MG63 (cell line): Measurements from ENCODE around the gene UBXN2A. TPM values are rescaled to one million over a fixed set of nuclear protein-coding genes. Genes with fewer than 3 reads are reported as not detected.

Experiments
- DNase-seq: peaks from one replicate; pipeline ENCODE4 v3.0.0-alpha.2; 2020
- H3K27me3 ChIP-seq: fragments of 250-450 bp; sonication (Bioruptor Pico); 2 replicates; pipeline ENCODE4 v1.5.1; 2020; ENCODE audit warnings: mild to moderate bottlenecking, moderate library complexity
- H3K36me3 ChIP-seq: fragments of 250-450 bp; sonication (Bioruptor Pico); 2 replicates; pipeline ENCODE4 v1.5.1; 2020; ENCODE audit warnings: mild to moderate bottlenecking, moderate library complexity
- H3K4me3 ChIP-seq: fragments of 250-450 bp; sonication (Bioruptor Pico); 2 replicates; pipeline ENCODE4 v1.5.1; 2020; ENCODE audit warnings: mild to moderate bottlenecking, moderate library complexity
- H3K9me3 ChIP-seq: fragments of 250-450 bp; sonication (Bioruptor Pico); 2 replicates; pipeline ENCODE4 v1.5.1; 2020; ENCODE audit warnings: mild to moderate bottlenecking, moderate library complexity
- total RNA-seq: library from RNA; depleted of rRNA; stranded (reverse); fragments of >200 nt; shearing (Covaris generic); gene quantifications from 2 replicates; pipeline ENCODE4 v1.2.3, GENCODE V29; 2014; ENCODE audit warnings: low replicate concordance; rRNA removed

The UBXN2A gene
- total RNA-seq: 16.0 and 25.2 TPM in 2 replicates

- peak; percentile 77 for DNase-seq
- Histone ChIP-seq H3K27me3 (no peaks in the 10 kb centered on the region), H3K36me3 (peaks cover 9% of the 10 kb centered on the region; the same call in 1 of the 2 replicates)
Measured at GRCh38 chr2:23939987-23940717, at the start of gene UBXN2A. UBXN2A (plus strand) TSS chr2:23940463; CDS start chr2:23958315, 17,852 bp downstream.

DNA sequence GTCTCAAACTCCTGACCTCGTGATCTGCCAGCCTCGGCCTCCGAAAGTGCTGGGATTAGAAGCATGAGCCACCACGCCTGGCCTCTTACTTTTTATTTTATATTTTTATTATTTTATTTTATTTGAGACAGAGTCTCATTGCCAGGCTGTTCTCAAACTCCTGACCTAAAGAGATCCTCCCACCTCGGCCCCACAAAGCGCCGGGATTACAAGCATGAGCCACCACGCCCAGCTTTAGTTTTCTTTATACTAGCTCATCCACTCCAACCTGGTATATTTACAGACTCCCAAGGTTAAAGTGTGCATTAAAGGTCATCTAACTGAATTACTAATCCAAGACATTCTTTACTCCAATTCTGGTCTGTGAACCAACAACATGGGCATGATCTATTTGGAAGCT, 40.1 kb upstream of the UBXN2A start:
- H3K4me3 ChIP-seq: no peak overlapping the region
- H3K36me3 ChIP-seq: no peaks in the 10 kb centered on the region
- DNase-seq: no peak
- no peaks in the 10 kb centered on the region for H3K9me3 ChIP-seq
- H3K27me3 ChIP-seq: no peaks in the 10 kb centered on the region

More at GRCh38 chr2:23939987-23940717, at the start of gene UBXN2A:
- Histone ChIP-seq H3K9me3 (no peaks in the 10 kb centered on the region), H3K4me3 (peak within 1 kb of the TSS; percentile 79)

GRCh38 chr2:23900541-23901322, 39.5 kb upstream of the UBXN2A start:
- Histone ChIP-seq H3K9me3 (no peaks in the 10 kb centered on the region), H3K36me3 (no peaks in the 10 kb centered on the region), H3K27me3 (no peaks in the 10 kb centered on the region), H3K4me3 (no peak overlapping the region)
- peak; percentile 67 for DNase-seq

DNA sequence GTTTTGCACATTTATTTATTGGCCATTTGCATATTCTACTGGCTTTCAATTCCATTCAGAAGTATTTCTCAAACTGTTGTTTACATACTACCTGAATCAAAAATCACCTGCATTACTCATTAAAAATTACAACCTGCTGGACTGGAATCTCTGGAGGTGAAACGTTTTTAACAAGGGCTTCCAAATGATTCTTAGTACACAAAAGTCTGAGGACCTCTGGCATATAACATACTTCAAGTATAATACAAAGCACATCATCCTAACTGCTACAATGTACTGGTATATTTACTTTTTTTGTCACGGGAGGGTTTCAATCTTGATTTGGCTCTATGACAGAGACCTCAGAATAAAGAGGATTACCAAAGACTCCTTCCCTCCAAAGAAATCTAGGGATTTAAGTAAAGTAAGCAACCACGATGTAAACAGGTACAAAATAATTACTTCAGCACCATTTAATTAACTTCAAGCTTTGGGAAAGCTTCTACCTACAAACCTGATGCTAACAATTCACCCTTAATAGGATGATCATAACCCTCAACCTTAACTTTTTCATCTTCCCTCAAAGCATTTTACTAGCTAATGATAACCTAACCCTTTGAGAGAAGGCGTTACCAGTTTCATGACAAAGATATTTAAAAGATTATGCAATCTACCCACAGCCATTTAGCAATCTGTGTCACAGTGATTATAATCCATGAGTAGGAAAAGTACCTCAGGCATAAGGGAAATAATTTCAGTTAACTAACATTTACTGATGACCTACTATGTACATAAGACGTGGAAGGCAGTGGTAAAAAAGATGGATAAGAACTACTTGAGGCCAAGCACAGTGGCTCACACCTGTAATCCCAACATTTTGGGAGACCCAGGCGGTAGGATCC, 38.1 kb upstream of the UBXN2A start:
- DNase-seq: no peak

DNA sequence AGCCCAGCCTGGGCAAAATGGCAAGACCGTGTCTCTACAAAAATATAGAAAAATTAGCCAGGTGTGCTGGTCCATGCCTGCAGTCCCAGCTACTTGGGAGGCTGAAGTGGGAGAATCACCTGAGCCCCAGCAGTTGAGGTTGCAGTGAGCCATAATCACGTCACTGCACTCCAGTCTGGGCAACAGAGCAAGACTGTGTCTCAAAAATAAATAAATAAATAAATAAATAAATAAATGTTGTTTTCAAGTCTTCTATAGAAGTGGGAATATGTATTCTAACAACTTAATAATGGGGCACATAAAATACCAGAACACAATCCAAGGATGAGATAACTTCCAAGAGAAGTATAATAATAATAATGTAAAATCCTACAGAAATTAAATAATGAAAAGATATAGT, 37.2 kb upstream of the UBXN2A start:
- Histone ChIP-seq H3K4me3 (no peak overlapping the region), H3K9me3 (no peaks in the 10 kb centered on the region), H3K36me3 (no peaks in the 10 kb centered on the region), H3K27me3 (no peaks in the 10 kb centered on the region)
- no peak for DNase-seq

More for the DNA sequence above, 38.1 kb upstream of the UBXN2A start:
- H3K4me3 ChIP-seq: no peak overlapping the region
- H3K27me3 ChIP-seq: no peaks in the 10 kb centered on the region
- no peaks in the 10 kb centered on the region for H3K36me3 ChIP-seq
- H3K9me3 ChIP-seq: no peaks in the 10 kb centered on the region

DNA sequence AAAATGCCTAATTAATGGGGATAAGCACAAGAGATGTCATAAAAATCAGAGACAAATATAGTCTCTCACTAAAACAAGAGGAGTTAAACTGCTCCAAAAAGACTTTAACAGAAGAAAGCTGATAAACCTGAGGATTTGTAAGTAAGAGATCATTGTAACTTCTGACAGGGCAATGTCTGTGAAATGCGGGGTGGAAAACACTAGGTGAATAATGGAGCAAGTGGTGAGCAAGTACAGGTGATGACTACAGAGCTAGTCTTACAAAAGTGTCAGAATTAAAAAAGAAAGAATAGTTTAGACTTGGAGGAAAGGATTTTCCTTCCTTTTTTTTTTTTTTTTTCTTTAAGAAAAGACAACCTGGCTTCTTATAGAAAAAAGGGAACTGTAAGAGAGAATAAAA, 36.0 kb upstream of the UBXN2A start:
- Histone ChIP-seq H3K27me3 (no peaks in the 10 kb centered on the region), H3K36me3 (no peaks in the 10 kb centered on the region), H3K4me3 (no peak overlapping the region), H3K9me3 (no peaks in the 10 kb centered on the region)
- no peak for DNase-seq

GRCh38 chr2:23904692-23905091, 35.6 kb upstream of the UBXN2A start:
- no peaks in the 10 kb centered on the region for H3K27me3 ChIP-seq
- no peak overlapping the region for H3K4me3 ChIP-seq
- H3K36me3 ChIP-seq: no peaks in the 10 kb centered on the region
- no peak for DNase-seq
- no peaks in the 10 kb centered on the region for H3K9me3 ChIP-seq

GRCh38 chr2:23905155-23905554, 35.1 kb upstream of the UBXN2A start:
- no peak for DNase-seq

DNA sequence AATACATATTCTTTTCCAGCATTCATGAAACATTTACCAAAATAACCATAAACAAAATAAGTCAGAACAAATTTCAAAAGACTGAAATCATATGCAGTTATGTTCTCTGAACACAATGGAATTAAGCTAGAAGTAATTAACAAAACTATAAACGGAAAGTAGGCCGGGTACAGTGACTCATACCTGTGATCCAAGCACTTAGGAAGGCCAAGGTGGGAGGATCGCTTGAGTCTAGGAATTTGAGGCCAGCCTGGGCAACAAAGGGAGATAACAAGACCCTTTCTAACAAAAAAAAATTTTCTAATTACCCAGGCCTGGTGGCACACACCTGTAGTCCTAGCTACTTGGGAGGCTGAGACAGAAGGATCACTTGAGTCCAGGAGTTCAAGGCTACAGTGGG, 28.2 kb upstream of the UBXN2A start:
- no peak for DNase-seq
- peaks cover 2% of the 10 kb centered on the region; the same call in 1 of the 2 replicates for H3K36me3 ChIP-seq
- H3K9me3 ChIP-seq: no peaks in the 10 kb centered on the region
- H3K27me3 ChIP-seq: no peaks in the 10 kb centered on the region
- H3K4me3 ChIP-seq: no peak overlapping the region

More at GRCh38 chr2:23905155-23905554, 35.1 kb upstream of the UBXN2A start:
- H3K4me3 ChIP-seq: no peak overlapping the region
- H3K27me3 ChIP-seq: no peaks in the 10 kb centered on the region
- H3K9me3 ChIP-seq: no peaks in the 10 kb centered on the region
- H3K36me3 ChIP-seq: no peaks in the 10 kb centered on the region

DNA sequence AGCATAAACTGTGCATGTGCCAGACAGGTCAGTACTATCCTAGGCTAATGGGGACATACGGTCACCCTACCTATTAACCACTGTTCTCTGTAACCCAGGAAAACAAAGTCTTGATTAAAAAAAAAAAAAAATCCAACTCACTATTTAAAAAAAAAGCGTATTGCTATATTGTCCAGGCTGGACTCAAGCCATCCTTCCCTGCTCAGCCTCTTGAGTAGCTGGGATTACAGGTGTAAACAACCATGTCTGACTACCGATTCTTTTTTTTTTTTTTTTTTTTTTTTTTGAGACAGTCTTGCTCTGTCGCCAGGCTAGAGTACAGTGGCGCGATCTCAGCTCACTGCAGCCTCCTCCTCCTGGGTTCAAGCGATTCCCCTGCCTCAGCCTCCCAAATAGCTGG, 24.9 kb upstream of the UBXN2A start:
- H3K36me3 ChIP-seq: peaks cover 4% of the 10 kb centered on the region; the same call in 1 of the 2 replicates
- no peaks in the 10 kb centered on the region for H3K27me3 ChIP-seq

DNA sequence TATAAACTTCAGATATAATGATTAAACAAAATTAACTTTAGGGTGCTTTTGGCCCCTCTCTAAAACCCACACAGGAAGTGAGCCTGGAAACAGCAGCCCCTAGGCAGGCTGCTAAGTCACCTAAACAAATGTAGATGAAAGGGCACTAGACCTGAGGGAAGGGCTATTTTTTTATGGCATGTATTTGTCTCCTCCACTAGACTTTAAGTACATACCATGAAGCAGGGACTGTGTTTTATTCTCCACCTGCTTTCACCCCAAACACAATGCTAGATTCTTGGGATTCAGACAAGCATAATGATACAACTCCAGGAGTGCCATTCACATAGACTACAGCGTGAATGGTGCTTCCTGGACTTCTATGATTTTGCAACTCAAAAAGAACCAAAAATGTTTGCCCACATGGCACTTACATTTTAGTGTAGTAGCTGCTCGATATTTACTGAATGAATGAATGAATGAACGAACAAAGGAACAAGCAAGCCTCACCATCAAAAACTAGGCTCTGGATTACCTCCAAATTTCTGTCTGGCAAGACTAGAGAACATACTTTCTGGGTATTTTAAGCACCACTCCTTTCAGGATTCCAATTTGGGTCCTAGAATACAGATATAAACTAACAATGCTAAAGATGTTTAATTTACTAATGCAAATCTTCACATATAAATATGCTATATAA, 23.4 kb upstream of the UBXN2A start:
- DNase-seq: no peak
- Histone ChIP-seq H3K4me3 (no peak overlapping the region), H3K36me3 (peaks cover 4% of the 10 kb centered on the region; the same call in 1 of the 2 replicates), H3K27me3 (no peaks in the 10 kb centered on the region), H3K9me3 (no peaks in the 10 kb centered on the region)

More for the DNA sequence above, 24.9 kb upstream of the UBXN2A start:
- no peaks in the 10 kb centered on the region for H3K9me3 ChIP-seq
- no peak overlapping the region for H3K4me3 ChIP-seq
- DNase-seq: no peak

DNA sequence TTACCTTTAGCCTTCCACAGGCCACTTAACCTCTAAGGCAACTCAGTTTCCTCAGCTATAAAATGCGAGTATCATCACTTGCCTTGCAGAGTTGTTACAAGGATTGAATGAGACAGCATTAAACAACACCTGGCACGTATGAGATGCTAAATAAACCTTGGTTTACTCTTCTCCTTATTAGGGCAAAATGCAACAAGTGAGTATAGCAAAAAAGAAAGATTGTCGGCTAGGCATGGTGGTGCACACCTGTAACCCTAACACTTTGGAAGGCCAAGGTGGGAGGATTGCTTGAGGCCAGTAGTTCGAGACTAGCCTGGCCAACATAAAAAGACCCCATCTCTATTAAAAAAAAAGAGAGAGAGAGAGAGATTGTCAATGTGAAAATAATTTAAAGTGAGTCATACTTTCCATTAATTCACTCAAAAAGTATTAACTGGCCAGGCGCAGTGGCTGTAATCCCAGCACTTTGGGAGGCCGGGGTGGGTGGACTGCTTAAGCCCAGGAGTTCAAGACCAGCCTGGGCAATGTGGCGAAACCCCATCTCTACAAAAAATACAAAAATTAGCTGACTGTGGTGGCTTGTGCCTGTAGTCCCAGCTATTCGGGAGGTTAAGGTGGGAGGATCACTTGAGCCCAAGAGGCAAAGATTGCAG, 21.3 kb upstream of the UBXN2A start:
- DNase-seq: no peak
- Histone ChIP-seq H3K9me3 (no peaks in the 10 kb centered on the region), H3K4me3 (no peak overlapping the region), H3K36me3 (peaks cover 4% of the 10 kb centered on the region; the same call in 1 of the 2 replicates), H3K27me3 (no peaks in the 10 kb centered on the region)

GRCh38 chr2:23924589-23925359, 15.5 kb upstream of the UBXN2A start:
- Histone ChIP-seq H3K4me3 (peak overlapping the region; percentile 99), H3K9me3 (no peaks in the 10 kb centered on the region), H3K36me3 (no peaks in the 10 kb centered on the region), H3K27me3 (no peaks in the 10 kb centered on the region)
- DNase-seq: no peak

- H3K4me3 ChIP-seq: peak overlapping the region; percentile 99
- H3K9me3 ChIP-seq: no peaks in the 10 kb centered on the region
- DNase-seq: peak; percentile 65
- peaks cover 3% of the 10 kb centered on the region; the same call in 1 of the 2 replicates for H3K36me3 ChIP-seq
- no peaks in the 10 kb centered on the region for H3K27me3 ChIP-seq
Measured at GRCh38 chr2:23925702-23926289, 14.5 kb upstream of the UBXN2A start.
